B cell (primary cell): Measurements from ENCODE around the gene MLEC. TPM values are rescaled to one million over a fixed set of nuclear protein-coding genes. Genes with fewer than 3 reads are reported as not detected.
A peak's percentile ranks its signal among the peaks of the same experiment; 100 is the strongest.

Experiments used
- ATAC-seq: fragments of 200-7000 bp; cut with Tn5 transposase; one replicate; pipeline ENCODE4 v1.10.0; 2021; ENCODE audit warnings: low read depth, mild to moderate bottlenecking, moderate number of reproducible peaks, moderate library complexity
- CTCF ChIA-PET: fragments of 350-600 bp; sonication (Branson Sonifier 250); formaldehyde crosslinking; loops from one replicate; lab custom pipeline; 2021; ENCODE audit warnings: antibody characterized with exemption, inconsistent platforms; lab: Charles Lee
- POLR2A ChIA-PET: fragments of 350-600 bp; sonication (Branson Sonifier 250); formaldehyde crosslinking; loops from one replicate; lab custom pipeline; 2021; ENCODE audit warnings: antibody characterized with exemption; lab: Charles Lee
- DNase-seq: peaks from one replicate; pipeline ENCODE4 v3.0.0; 2013
- H2AFZ ChIP-seq: 2 replicates; pipeline ENCODE4 v1.6.1; 2012; ENCODE audit warnings: mild to moderate bottlenecking, low read depth, low read length; ENCODE audit not compliant: insufficient read depth, poor library complexity, severe bottlenecking
- H3K27ac ChIP-seq, 2 donors: 1 replicate in 1 of 2; 2 replicates in 1 of 2; pipeline ENCODE4 v1.5.1; 2012 to 2013; ENCODE audit warnings: low read length in 2 of 2, mild to moderate bottlenecking in 2 of 2, moderate library complexity in 1 of 2
- H3K27me3 ChIP-seq, 4 experiments: fragments of 200-600 bp in 1 of 4; sonication (generic) in 1 of 4; replicated peaks in 1 of 4; 1 replicate in 2 of 4; 2 replicates in 2 of 4; pipeline versions ENCODE4 v1.6.1 to v1.7.0; 2013 to 2016; ENCODE audit warnings: low read length in 3 of 4, mild to moderate bottlenecking in 2 of 4, mixed read lengths in 1 of 4, moderate library complexity in 1 of 4; ENCODE audit not compliant: insufficient read depth in 4 of 4, control insufficient read depth in 3 of 4; ENCODE audit errors: control extremely low read depth in 1 of 4
- H3K36me3 ChIP-seq, 2 experiments: replicated peaks in 1 of 2; 1 replicate in 1 of 2; 2 replicates in 1 of 2; pipeline versions ENCODE4 v1.6.1 to v1.7.1; 2013; ENCODE audit warnings: low read length in 1 of 2; ENCODE audit not compliant: insufficient read depth in 2 of 2, control insufficient read depth in 1 of 2; ENCODE audit errors: control extremely low read depth in 1 of 2, extremely low read depth in 1 of 2
- H3K4me1 ChIP-seq, 2 donors: fragments of 200-600 bp in 1 of 2; sonication (generic) in 1 of 2; 1 replicate in 1 of 2; 2 replicates in 1 of 2; pipeline versions ENCODE4 v1.5.1 to v1.6.1; 2013 to 2017; ENCODE audit warnings: low read length in 2 of 2; ENCODE audit not compliant: control insufficient read depth in 2 of 2, insufficient read depth in 2 of 2
- H3K4me2 ChIP-seq: replicated peaks from 2 replicates; pipeline ENCODE3; 2012; ENCODE audit warnings: mild to moderate bottlenecking, low read depth, low read length; ENCODE audit not compliant: poor library complexity, severe bottlenecking
- H3K4me3 ChIP-seq, 5 experiments: fragments of 200-600 bp in 1 of 5; sonication (generic) in 1 of 5; 1 replicate in 3 of 5; 2 replicates in 2 of 5; pipeline versions ENCODE4 v1.5.1 to v1.7.0; 2011 to 2016; ENCODE audit warnings: low read length in 4 of 5, mild to moderate bottlenecking in 4 of 5, low read depth in 2 of 5, control low read depth in 1 of 5, moderate library complexity in 1 of 5; ENCODE audit not compliant: insufficient read depth in 1 of 5; ENCODE audit errors: control extremely low read depth in 1 of 5, extremely low read depth in 1 of 5
- H3K79me2 ChIP-seq: fragments of 200-600 bp; sonication (generic); one replicate; pipeline ENCODE4 v1.6.0; 2016; ENCODE audit warnings: low read length; ENCODE audit not compliant: control insufficient read depth, insufficient read depth
- H3K9ac ChIP-seq: fragments of 200-600 bp; sonication (generic); 2 replicates; pipeline ENCODE4 v1.6.1; 2017; ENCODE audit warnings: mild to moderate bottlenecking, low read length, moderate library complexity
- H3K9me3 ChIP-seq, 3 donors: one replicate each; pipeline versions ENCODE4 v1.6.1 to v1.7.1; 2013; ENCODE audit warnings: low read length in 2 of 3; ENCODE audit not compliant: control insufficient read depth in 2 of 3, insufficient read depth in 1 of 3; ENCODE audit errors: control extremely low read depth in 1 of 3
- H4K20me1 ChIP-seq: 2 replicates; pipeline ENCODE4 v1.6.0; 2012; ENCODE audit warnings: mild to moderate bottlenecking, low read length; ENCODE audit not compliant: insufficient read depth, control insufficient read depth, poor library complexity, severe bottlenecking
- H3K27ac Mint-ChIP-seq: one replicate; pipeline ENCODE4 v1.8.0; 2021; ENCODE audit warnings: mixed read lengths
- H3K27me3 Mint-ChIP-seq: one replicate; pipeline ENCODE4 v1.8.0; 2021; ENCODE audit warnings: mixed read lengths
- H3K4me1 Mint-ChIP-seq: one replicate; pipeline ENCODE4 v1.8.0; 2021; ENCODE audit warnings: mixed read lengths
- H3K4me3 Mint-ChIP-seq: one replicate; pipeline ENCODE4 v1.8.0; 2021; ENCODE audit warnings: mixed read lengths
- H3K9me3 Mint-ChIP-seq: one replicate; pipeline ENCODE4 v1.8.0; 2022; ENCODE audit warnings: mixed read lengths; ENCODE audit not compliant: insufficient read depth
- EZH2 ChIP-seq: IDR thresholded peaks from 2 replicates; pipeline ENCODE4 v1.6.1; 2012; ENCODE audit warnings: borderline replicate concordance, low read depth, mild to moderate bottlenecking, moderate library complexity, low read length; ENCODE audit not compliant: insufficient read depth, poor library complexity, severe bottlenecking
- WGBS: methylation state at CpG from one replicate; pipeline ENCODE4 v1.1.5; 2013; ENCODE audit warnings: missing lambda C conversion rate; ENCODE audit not compliant: insufficient coverage; 5-methylcytosine and 5-hydroxymethylcytosine counted together
- intact Hi-C: fragments of 100-400 bp; cut with micrococcal nuclease; formaldehyde crosslinking; loops from one replicate; pipeline ENCODE4 v1.10.0; 2022
- polyA plus RNA-seq: library from polyadenylated mRNA; depleted of rRNA; stranded (reverse); fragments of >200 nt; gene quantifications from 2 replicates; pipeline ENCODE4 v1.2.3, GENCODE V29; 2012
- total RNA-seq, 2 donors: library from RNA; stranded (reverse); fragments of 120-200 nt in 1 of 2; gene quantifications; 1 replicate in 1 of 2; 2 replicates in 1 of 2; pipeline versions ENCODE4 v1.2.3 to v1.2.4, GENCODE V29; 2013 to 2022
- TF ChIP-seq, protein P1 (sequence below): fragments of 200-600 bp; IDR thresholded peaks from one replicate; pipeline ENCODE4 v1.8.0; 2022; ENCODE audit warnings: antibody characterized with exemption, mild to moderate bottlenecking

MLEC gene
- total and polyA plus RNA-seq, 2 donors (not counting 1 experiment from before 2014, with no cell fraction given): 5.5 to 52.6 TPM

DNA sequence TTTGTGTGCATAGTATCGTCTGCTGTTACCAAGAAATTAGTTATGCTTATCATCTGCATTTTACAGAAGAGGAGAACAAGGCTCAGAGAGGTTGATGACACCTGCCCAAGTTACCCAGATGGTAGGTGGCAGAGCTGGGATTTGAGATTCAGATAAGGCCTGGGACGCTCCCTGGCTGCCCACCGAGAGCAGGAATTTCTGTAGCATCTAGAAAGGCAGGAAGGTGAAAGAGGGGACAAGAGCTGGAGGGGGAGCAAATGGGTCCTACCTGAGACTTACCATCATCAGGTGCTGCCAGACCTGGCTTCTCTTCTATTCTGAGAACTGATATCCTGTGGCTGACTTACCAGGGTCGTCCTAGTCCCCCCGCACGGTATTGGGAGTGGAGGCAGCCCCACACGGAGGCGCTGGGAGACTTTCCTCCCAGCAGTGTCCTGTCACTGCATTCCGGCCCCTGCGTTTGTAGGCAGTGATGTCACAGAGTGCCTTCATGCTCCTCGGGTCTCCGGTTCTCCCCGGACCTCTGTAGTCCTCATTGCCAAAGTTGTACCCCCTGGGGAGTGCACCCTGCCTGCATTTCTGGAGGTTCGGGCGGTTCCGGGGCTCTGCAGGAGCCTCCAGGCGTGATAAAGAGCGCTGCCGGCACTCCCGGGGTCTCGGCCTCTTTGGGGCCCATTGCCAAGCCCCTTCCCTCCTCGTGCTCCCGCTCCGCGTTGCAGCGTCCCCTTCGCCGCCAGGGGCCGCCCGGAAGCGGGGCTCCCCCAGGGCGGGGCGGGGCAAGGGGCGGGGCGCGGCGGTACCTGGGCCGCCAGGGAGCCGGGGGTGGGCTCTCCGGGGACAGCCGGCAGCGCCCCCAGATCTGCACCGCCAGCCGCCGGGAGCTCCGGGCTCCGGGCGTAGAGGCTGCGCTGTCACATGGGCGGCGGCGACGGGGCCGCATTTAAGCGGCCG is 46.9 kb upstream of the MLEC start, which contains the start of gene CABP1:
TSS of gene CABP1 (plus strand) at position 856 of the 951 bp plus-strand sequence. CDS start at position 916, 60 bp downstream.
- H4K20me1 ChIP-seq: no peaks in the 10 kb centered on the region
- ChIA-PET CTCF (interaction anchor here (0.8 to 1.3 kb wide), 3 partner anchors 10 to 332 kb away, joined by 3 to 10 read pairs (median 4); no protein-coding TSS in a partner anchor), POLR2A (no interaction called here)
- peak within 1 kb of the TSS; percentile 68 for H2AFZ ChIP-seq
- ATAC-seq (peak; percentile 93), DNase-seq (peak; percentile 75)
- H3K9me3 ChIP-seq: peaks cover 0 to 5% (median 0%) of the 10 kb centered on the region in 3 donors
- Mint-ChIP-seq H3K4me1 (peaks cover 13% of the 10 kb centered on the region), H3K9me3 (no peaks in the 10 kb centered on the region), H3K27ac (peak within 1 kb of the TSS; percentile 56), H3K4me3 (peak within 1 kb of the TSS; percentile 82), H3K27me3 (peaks cover 52% of the 10 kb centered on the region)
- H3K27me3 ChIP-seq: peaks cover 0 to 54% (median 33%) of the 10 kb centered on the region in 4 experiments
- H3K36me3 ChIP-seq: no peaks in the 10 kb centered on the region
- H3K79me2 ChIP-seq: no peaks in the 10 kb centered on the region
- peak within 1 kb of the TSS in 4 of 5 experiments; percentile 15 to 47 (median 42) for H3K4me3 ChIP-seq
- H3K4me1 ChIP-seq: peaks cover 13 to 20% of the 10 kb centered on the region in 2 donors
- intact Hi-C loops: no loop called here
- no peak within 1 kb of the TSS for H3K27ac ChIP-seq
- peak within 1 kb of the TSS; percentile 40 for H3K9ac ChIP-seq
- WGBS: 9% methylated on average over 55 of the region's 56 CpGs
- peak within 1 kb of the TSS; percentile 84 for H3K4me2 ChIP-seq
- TF ChIP-seq EZH2: no peak
- TF ChIP-seq, protein P1, sequence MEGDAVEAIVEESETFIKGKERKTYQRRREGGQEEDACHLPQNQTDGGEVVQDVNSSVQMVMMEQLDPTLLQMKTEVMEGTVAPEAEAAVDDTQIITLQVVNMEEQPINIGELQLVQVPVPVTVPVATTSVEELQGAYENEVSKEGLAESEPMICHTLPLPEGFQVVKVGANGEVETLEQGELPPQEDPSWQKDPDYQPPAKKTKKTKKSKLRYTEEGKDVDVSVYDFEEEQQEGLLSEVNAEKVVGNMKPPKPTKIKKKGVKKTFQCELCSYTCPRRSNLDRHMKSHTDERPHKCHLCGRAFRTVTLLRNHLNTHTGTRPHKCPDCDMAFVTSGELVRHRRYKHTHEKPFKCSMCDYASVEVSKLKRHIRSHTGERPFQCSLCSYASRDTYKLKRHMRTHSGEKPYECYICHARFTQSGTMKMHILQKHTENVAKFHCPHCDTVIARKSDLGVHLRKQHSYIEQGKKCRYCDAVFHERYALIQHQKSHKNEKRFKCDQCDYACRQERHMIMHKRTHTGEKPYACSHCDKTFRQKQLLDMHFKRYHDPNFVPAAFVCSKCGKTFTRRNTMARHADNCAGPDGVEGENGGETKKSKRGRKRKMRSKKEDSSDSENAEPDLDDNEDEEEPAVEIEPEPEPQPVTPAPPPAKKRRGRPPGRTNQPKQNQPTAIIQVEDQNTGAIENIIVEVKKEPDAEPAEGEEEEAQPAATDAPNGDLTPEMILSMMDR: peak; percentile 55
